Endothelial cell of umbilical vein (primary cell): ENCODE results near the gene CDHR1. TPM values are rescaled to one million over a fixed set of nuclear protein-coding genes. Genes with fewer than 3 reads are reported as not detected.

ENCODE experiments used
- BruUV-seq: library from RNA; stranded (reverse); fragments of 400-500 nt; replicated peaks from 2 replicates; lab custom pipeline; 2021; lab: Mats Ljungman, UMichigan
- CTCF ChIA-PET: fragments of 300-600, 350-600 bp; sonication (Branson Sonifier 250); formaldehyde crosslinking; loops from one replicate; lab custom pipeline; 2021; ENCODE audit warnings: antibody characterized with exemption, inconsistent platforms; lab: Charles Lee
- POLR2A ChIA-PET: fragments of 300-600, 350-600 bp; sonication (Branson Sonifier 250); formaldehyde crosslinking; loops from one replicate; lab custom pipeline; 2021; ENCODE audit warnings: antibody characterized with exemption, inconsistent platforms; lab: Charles Lee
- DNase-seq: peaks from one replicate; pipeline ENCODE4 v3.0.0-alpha.2; 2011; ENCODE audit warnings: low read depth, low spot score
- FAIRE-seq: peaks from 2 replicates; lab custom pipeline; 2011; peaks lifted over from hg19 to GRCh38; lab: Jason Lieb, UNC
- H2AFZ ChIP-seq: 2 replicates; pipeline ENCODE4 v1.6.0; 2012; ENCODE audit warnings: low read depth, low read length, control low read depth, inconsistent platforms
- H3K27ac ChIP-seq: 2 replicates; pipeline ENCODE4 v1.5.1; 2011; ENCODE audit warnings: low read depth, mild to moderate bottlenecking, control low read depth, low read length, moderate library complexity; ENCODE audit not compliant: insufficient read depth
- H3K27me3 ChIP-seq, 2 experiments: 2 replicates each; pipeline versions ENCODE4 v1.6.0 to v1.6.1; 2011; ENCODE audit warnings: low read length in 2 of 2, mixed read lengths in 1 of 2; ENCODE audit not compliant: control insufficient read depth in 2 of 2, insufficient read depth in 2 of 2
- H3K36me3 ChIP-seq, 2 experiments: 2 replicates in 1 of 2; 3 replicates in 1 of 2; pipeline ENCODE4 v1.5.1; 2011; ENCODE audit warnings: low read length in 2 of 2, mild to moderate bottlenecking in 1 of 2, moderate library complexity in 1 of 2; ENCODE audit not compliant: control insufficient read depth in 2 of 2, insufficient read depth in 2 of 2; ENCODE audit errors: extremely low read depth in 1 of 2
- H3K4me1 ChIP-seq: 3 replicates; pipeline ENCODE4 v1.5.1; 2011; ENCODE audit warnings: mild to moderate bottlenecking, low read length; ENCODE audit not compliant: control insufficient read depth, insufficient read depth; ENCODE audit errors: extremely low read depth
- H3K4me2 ChIP-seq: 2 replicates; pipeline ENCODE4 v1.6.1; 2011; ENCODE audit warnings: low read length, control low read depth, mixed read lengths; ENCODE audit not compliant: insufficient read depth
- H3K4me3 ChIP-seq, 3 experiments: fragments of 200-600 bp in 1 of 3; sonication (generic), shearing (Covaris generic) in 1 of 3; replicated peaks in 1 of 3; 2 replicates each; pipeline ENCODE4 v1.5.1; 2011 to 2016; ENCODE audit warnings: control low read depth in 3 of 3, low read length in 3 of 3, mild to moderate bottlenecking in 2 of 3, inconsistent platforms in 1 of 3, low read depth in 1 of 3, moderate library complexity in 1 of 3; ENCODE audit not compliant: insufficient read depth in 1 of 3
- H3K79me2 ChIP-seq: 2 replicates; pipeline ENCODE4 v1.6.0; 2012; ENCODE audit warnings: low read length, inconsistent platforms; ENCODE audit not compliant: control insufficient read depth, insufficient read depth
- H3K9ac ChIP-seq: replicated peaks from 2 replicates; pipeline ENCODE3; 2011; ENCODE audit warnings: low read length, control low read depth; ENCODE audit not compliant: insufficient read depth; ENCODE audit errors: extremely low read depth
- H3K9me1 ChIP-seq: replicated peaks from 3 replicates; pipeline ENCODE4 v1.6.0; 2011; ENCODE audit warnings: mild to moderate bottlenecking, low read length; ENCODE audit not compliant: control insufficient read depth, insufficient read depth; ENCODE audit errors: extremely low read depth
- H3K9me3 ChIP-seq: replicated peaks from 2 replicates; pipeline ENCODE4 v1.5.1; 2012; ENCODE audit warnings: low read length, inconsistent platforms; ENCODE audit not compliant: control insufficient read depth, insufficient read depth
- H4K20me1 ChIP-seq: replicated peaks from 2 replicates; pipeline ENCODE3; 2011; ENCODE audit warnings: mild to moderate bottlenecking, low read length; ENCODE audit not compliant: control insufficient read depth, insufficient read depth; ENCODE audit errors: extremely low read depth
- EZH2 ChIP-seq: IDR thresholded peaks from 2 replicates; pipeline ENCODE4 v1.6.1; 2012; ENCODE audit warnings: borderline replicate concordance, low read depth, mild to moderate bottlenecking, moderate library complexity, low read length, inconsistent platforms; ENCODE audit not compliant: severe bottlenecking
- FOS ChIP-seq: IDR thresholded peaks from 2 replicates; pipeline ENCODE4 v1.6.1; 2011; ENCODE audit warnings: mild to moderate bottlenecking, low read length, moderate library complexity, borderline replicate concordance; ENCODE audit not compliant: insufficient read depth
- GATA2 ChIP-seq: IDR thresholded peaks from 2 replicates; pipeline ENCODE4 v1.7.0; 2011; ENCODE audit warnings: low read depth, mild to moderate bottlenecking, moderate library complexity, mixed read lengths, low read length; ENCODE audit not compliant: insufficient read length, insufficient read depth
- JUN ChIP-seq: IDR thresholded peaks from 2 replicates; pipeline ENCODE4 v1.6.1; 2011; ENCODE audit warnings: borderline replicate concordance, low read depth; ENCODE audit not compliant: insufficient read length, insufficient read depth
- MAX ChIP-seq: IDR thresholded peaks from 2 replicates; pipeline ENCODE4 v1.6.1; 2011; ENCODE audit not compliant: insufficient read depth, insufficient read length
- MYC ChIP-seq: IDR thresholded peaks from one replicate; pipeline ENCODE4 v1.6.1; 2011; ENCODE audit warnings: mild to moderate bottlenecking, low read depth, low read length
- POLR2A ChIP-seq: IDR thresholded peaks from 2 replicates; pipeline ENCODE4 v1.6.1; 2012; ENCODE audit warnings: low read depth, mild to moderate bottlenecking, control low read depth, low read length
- POLR2AphosphoS5 ChIP-seq: IDR thresholded peaks from 2 replicates; pipeline ENCODE4 v1.6.1; 2012; ENCODE audit warnings: low read depth, mild to moderate bottlenecking, control low read depth, low read length, moderate library complexity; ENCODE audit not compliant: insufficient read depth
- dilution Hi-C: fragments of 300-500 bp; cut with MboI; formaldehyde crosslinking; loops from one replicate; pipeline ENCODE4 v1.15.0; 2019; ENCODE audit warnings: low sequenced_read_pairs; ENCODE audit not compliant: extremely low pct_ligation_motif_present
- intact Hi-C: fragments of 100-400 bp; cut with micrococcal nuclease; formaldehyde crosslinking; loops from one replicate; pipeline ENCODE4 v1.10.0; 2022
- polyA plus RNA-seq, 4 experiments: library from polyadenylated mRNA; depleted of rRNA in 3 of 4; stranded (reverse) in 3 of 4; unstranded in 1 of 4; fragments of >200 nt; gene quantifications; 2 replicates each; pipeline versions ENCODE4 v1.2.1 to v1.2.3, GENCODE V29; 2011 to 2012; ENCODE audit warnings: missing spikeins in 1 of 4
- total RNA-seq: library from RNA; stranded (reverse); gene quantifications from 2 replicates; pipeline ENCODE4 v1.2.3, GENCODE V29; 2021
- TF ChIP-seq, protein P1 (sequence below), 2 donors: IDR thresholded peaks; 1 replicate in 1 of 2; 2 replicates in 1 of 2; pipeline ENCODE4 v1.5.1; 2011; ENCODE audit warnings: low read length in 2 of 2, mild to moderate bottlenecking in 2 of 2, moderate library complexity in 2 of 2, control low read depth in 1 of 2, inconsistent platforms in 1 of 2, low read depth in 1 of 2; ENCODE audit not compliant: insufficient read depth in 1 of 2; ENCODE audit errors: extremely low read depth in 1 of 2

The CDHR1 gene
- total and polyA plus RNA-seq, 2 donors (not counting 3 experiments of a cell fraction or from before 2014, with no cell fraction given) = 0.11 to 0.53 TPM

DNA sequence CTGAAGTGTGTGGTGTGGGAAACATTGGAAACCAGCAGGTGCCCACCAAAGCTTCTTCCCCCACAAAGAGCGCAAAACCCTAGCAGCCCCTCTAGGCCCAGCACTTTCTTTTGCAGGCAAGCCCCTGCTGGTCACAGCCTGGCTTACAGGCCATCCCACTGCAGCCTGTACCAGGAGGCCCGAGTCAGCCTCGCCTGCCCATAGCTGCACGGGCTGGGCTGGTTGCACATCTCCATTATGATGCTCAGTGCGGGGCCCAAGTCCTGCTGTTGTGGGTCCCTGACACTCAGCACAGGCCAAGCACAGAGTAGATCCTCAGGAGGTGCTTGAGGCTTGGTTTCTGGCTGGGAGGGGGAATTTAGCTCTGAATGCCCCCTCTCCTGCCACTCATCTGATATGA lies 8.0 kb downstream of the CDHR1 start:
- Histone ChIP-seq H3K27ac (no peak overlapping the region), H3K9ac (no peak overlapping the region), H2AFZ (no peak overlapping the region), H3K9me1 (no peaks in the 10 kb centered on the region), H4K20me1 (no peaks in the 10 kb centered on the region), H3K9me3 (no peaks in the 10 kb centered on the region), H3K79me2 (no peaks in the 10 kb centered on the region), H3K4me1 (no peaks in the 10 kb centered on the region), H3K4me3 (no peak overlapping the region), H3K4me2 (no peak overlapping the region), H3K36me3 (no peaks in the 10 kb centered on the region), H3K27me3 (no peaks in the 10 kb centered on the region)
- TF ChIP-seq MYC (no peak), FOS (no peak), GATA2 (no peak), EZH2 (no peak), POLR2AphosphoS5 (no peak), MAX (no peak), JUN (no peak), POLR2A (no peak)
- TF ChIP-seq, protein P1, sequence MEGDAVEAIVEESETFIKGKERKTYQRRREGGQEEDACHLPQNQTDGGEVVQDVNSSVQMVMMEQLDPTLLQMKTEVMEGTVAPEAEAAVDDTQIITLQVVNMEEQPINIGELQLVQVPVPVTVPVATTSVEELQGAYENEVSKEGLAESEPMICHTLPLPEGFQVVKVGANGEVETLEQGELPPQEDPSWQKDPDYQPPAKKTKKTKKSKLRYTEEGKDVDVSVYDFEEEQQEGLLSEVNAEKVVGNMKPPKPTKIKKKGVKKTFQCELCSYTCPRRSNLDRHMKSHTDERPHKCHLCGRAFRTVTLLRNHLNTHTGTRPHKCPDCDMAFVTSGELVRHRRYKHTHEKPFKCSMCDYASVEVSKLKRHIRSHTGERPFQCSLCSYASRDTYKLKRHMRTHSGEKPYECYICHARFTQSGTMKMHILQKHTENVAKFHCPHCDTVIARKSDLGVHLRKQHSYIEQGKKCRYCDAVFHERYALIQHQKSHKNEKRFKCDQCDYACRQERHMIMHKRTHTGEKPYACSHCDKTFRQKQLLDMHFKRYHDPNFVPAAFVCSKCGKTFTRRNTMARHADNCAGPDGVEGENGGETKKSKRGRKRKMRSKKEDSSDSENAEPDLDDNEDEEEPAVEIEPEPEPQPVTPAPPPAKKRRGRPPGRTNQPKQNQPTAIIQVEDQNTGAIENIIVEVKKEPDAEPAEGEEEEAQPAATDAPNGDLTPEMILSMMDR (IDR thresholded peaks at IDR 0.05; ENCODE audit: extremely low read depth in 1 of 2, insufficient read depth in 1 of 2, low read depth in 1 of 2, low read length in 2 of 2) = no peak
- intact Hi-C loops (no loop called here), dilution Hi-C loops (no loop called here)
- FAIRE-seq = no peak
- no TSS peak for BruUV-seq
- ChIA-PET POLR2A (no interaction called here), CTCF (no interaction called here)
- DNase-seq = no peak
